ENCODE results near the gene LANCL3. TPM values are rescaled to one million over a fixed set of nuclear protein-coding genes. Genes with fewer than 3 reads are reported as not detected.

The LANCL3 gene
- total RNA-seq, 1 experiment from 2014 or later = 0.48 TPM

- TF ChIP-seq PREB (CRISPR knock-in tag; IDR thresholded peaks at IDR 0.05; ENCODE audit: borderline replicate concordance) = 0 out of 2 replicates have a peak, but pooled peaks have one; percentile 75
- 0 out of 2 replicates have a peak, but pooled peaks have one; percentile 44 for TF ChIP-seq ATF2 (CRISPR knock-in tag; IDR thresholded peaks at IDR 0.05; ENCODE audit: borderline replicate concordance, low read depth)
- TF ChIP-seq ESRRA (CRISPR knock-in tag; IDR thresholded peaks at IDR 0.05; ENCODE audit: borderline replicate concordance) = peak; percentile 94
- TF ChIP-seq USF2 (CRISPR knock-in tag; IDR thresholded peaks at IDR 0.05) = no peak
- no peak for TF ChIP-seq ZMAT4 (CRISPR knock-in tag; IDR thresholded peaks at IDR 0.05)
- no peak for TF ChIP-seq ZNF512 (CRISPR knock-in tag; IDR thresholded peaks at IDR 0.05; ENCODE audit: borderline replicate concordance)
- TF ChIP-seq PRDM15 (CRISPR knock-in tag; IDR thresholded peaks at IDR 0.05) = peak; percentile 55
- no peak for TF ChIP-seq GTF2I (CRISPR knock-in tag; conservative IDR thresholded peaks at IDR 0.05)
- no peak for TF ChIP-seq ERG (CRISPR knock-in tag; IDR thresholded peaks at IDR 0.05)
Observed at GRCh38 chrX:37685381-37686359, 114.2 kb downstream of the LANCL3 start, which contains the start of gene XK (continued).

- H3K9me3 Mint-ChIP-seq = no peaks in the 10 kb centered on the region
- ATAC-seq (no peak), DNase-seq (ENCODE audit: low spot score) (no peak)
- H3K4me3 Mint-ChIP-seq = peak overlapping the region; percentile 60
- peaks cover 16% of the 10 kb centered on the region for H3K27me3 Mint-ChIP-seq (ENCODE audit: low read depth)
- no peak overlapping the region for H3K27ac Mint-ChIP-seq
- no peaks in the 10 kb centered on the region for H3K36me3 Mint-ChIP-seq
- POLR2A ChIA-PET = no interaction called here
- CTCF ChIA-PET = no interaction called here
- H3K4me1 Mint-ChIP-seq = peaks cover 14% of the 10 kb centered on the region
- TF ChIP-seq E2F1 (CRISPR knock-in tag; IDR thresholded peaks at IDR 0.05) = no peak
- no peak for TF ChIP-seq PREB (CRISPR knock-in tag; IDR thresholded peaks at IDR 0.05; ENCODE audit: borderline replicate concordance)
- no peak for TF ChIP-seq HMGA2 (CRISPR knock-in tag; IDR thresholded peaks at IDR 0.05)
- no peak for TF ChIP-seq ZNF423 (CRISPR knock-in tag; IDR thresholded peaks at IDR 0.05)
- TF ChIP-seq CREB1 (CRISPR knock-in tag; IDR thresholded peaks at IDR 0.05) = no peak
- TF ChIP-seq ATF6 (CRISPR knock-in tag; IDR thresholded peaks at IDR 0.05) = no peak
- no peak for TF ChIP-seq ZNF219 (CRISPR knock-in tag; IDR thresholded peaks at IDR 0.05; ENCODE audit: borderline replicate concordance)
- TF ChIP-seq NR1H2 (CRISPR knock-in tag; IDR thresholded peaks at IDR 0.05) = no peak
- TF ChIP-seq SMAD4 (CRISPR knock-in tag; IDR thresholded peaks at IDR 0.05) = no peak
Observed at GRCh38 chrX:37686369-37686995, 115.0 kb downstream of the LANCL3 start.

Measured in WTC11 (cell line).